Nucleus accumbens (tissue), 56 donors: ENCODE results near the gene SMIM43.
"Not testable (repeated sequence)": the region's sequence is repeated elsewhere in the genome, so short reads cannot be mapped to it uniquely, and the experiment has no call there.

ENCODE experiments used
- DNase-seq, 56 donors: peaks; one replicate each; lab custom pipeline; 2025; lab: John Stamatoyannopoulos, UW

Gene SMIM43

GRCh38 chr4:121784401-121784800 lies 19.4 kb upstream of the SMIM43 start:
- no peak for DNase-seq

DNA sequence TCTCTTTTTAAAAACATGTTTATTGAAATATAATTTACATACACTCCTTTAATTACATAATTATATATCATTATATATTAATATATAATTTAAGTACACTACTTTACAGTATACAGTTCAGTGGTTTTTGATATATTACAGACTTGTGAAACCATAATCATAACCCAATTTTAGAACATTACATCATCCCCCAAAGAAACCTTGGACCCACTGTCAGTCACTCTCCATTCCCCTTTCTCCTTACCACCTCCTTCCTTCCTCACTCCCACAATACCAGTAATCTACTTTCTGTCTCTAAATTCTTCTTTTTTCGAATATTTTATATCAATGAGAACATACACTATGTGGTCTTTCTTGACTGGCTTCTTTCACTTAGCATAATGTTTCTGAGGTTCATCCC lies 18.2 kb upstream of the SMIM43 start:
- DNase-seq, result no peak

DNA sequence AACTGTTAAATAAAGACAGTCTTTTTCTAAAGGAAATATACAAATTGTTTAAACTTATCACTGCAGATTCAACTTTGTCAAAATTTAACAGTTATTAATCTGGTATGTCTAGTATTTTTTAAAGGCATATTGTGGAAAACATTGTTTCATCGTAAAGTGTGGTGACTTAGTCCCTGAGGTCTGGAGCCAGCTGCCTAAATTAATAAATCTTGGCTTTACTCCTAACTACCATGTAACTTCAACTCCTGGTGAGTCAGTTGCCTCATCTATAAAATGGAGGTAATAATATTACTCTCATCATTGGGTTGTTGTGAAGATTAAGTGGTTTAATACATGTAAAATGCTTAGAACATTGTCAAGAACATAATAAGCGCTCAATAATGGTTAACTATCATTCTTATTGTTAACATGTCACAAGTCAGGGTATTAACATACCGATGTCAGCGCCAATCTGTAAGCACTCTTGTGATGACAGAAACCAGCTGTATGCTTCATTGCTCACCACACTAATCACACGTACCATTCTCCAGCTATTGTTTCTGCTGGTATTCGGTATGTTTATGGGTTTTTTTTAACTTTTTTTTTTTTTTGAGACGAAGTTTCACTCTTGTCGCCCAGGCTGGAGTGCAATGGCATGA lies 14.1 kb upstream of the SMIM43 start:
- no peak for DNase-seq

DNA sequence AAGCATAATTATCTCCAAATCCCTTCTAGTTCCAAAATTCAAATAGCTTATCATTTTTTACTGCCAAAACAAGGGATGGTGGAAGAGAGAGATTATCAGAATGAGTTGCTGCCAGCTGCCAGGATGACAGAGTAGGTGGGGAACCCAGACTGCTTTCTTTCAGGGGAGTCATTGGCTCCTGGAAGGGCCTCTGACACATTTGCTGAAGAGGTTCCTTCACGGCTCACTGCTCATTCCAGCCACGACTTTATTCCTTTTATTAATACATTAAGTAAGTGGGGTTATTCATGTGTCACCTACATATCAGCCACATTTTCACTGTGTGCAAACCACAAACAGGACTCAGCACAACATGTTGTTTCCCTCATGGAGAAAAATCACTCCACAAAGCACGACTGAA lies 12.7 kb upstream of the SMIM43 start:
- no peak for DNase-seq

DNA sequence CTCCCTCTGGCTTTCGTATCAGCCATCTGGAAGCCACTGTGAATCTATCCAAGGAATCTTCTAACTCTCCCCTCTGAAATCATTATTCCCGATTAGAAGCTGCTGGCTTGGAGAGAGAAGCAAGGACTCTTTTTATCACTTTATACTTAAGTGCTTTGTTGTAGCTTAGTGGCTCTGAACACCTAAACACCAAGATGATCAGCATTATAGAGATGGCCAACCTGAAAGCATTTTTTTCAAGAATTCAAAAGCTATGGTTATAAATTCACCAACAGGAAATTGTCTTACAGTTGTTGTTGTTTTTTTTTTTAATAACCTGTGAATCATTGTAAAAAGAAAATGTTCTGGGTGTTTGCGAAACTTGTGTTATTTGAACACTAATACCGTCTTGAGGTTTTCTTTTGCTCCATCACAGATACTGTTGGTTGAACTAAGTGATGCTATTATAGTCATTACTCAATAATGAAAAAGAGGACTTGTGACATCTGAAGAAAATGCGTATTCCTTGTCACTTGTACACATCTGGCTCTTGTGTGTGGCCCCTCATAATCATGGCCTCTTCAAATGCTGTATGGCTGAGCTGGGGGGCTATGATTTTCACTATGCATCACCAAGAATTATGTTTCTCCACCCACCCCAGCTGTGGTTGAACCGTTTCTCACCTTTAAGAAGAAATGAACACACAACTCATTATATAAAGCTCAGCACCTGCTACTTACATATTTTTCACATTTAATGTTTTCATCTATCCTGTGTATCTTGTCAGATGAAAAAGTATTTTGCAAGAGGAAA lies 11.8 kb upstream of the SMIM43 start:
- DNase-seq, result no peak

- no peak for DNase-seq
Measured at GRCh38 chr4:121773883-121774282, 8.9 kb upstream of the SMIM43 start.

DNA sequence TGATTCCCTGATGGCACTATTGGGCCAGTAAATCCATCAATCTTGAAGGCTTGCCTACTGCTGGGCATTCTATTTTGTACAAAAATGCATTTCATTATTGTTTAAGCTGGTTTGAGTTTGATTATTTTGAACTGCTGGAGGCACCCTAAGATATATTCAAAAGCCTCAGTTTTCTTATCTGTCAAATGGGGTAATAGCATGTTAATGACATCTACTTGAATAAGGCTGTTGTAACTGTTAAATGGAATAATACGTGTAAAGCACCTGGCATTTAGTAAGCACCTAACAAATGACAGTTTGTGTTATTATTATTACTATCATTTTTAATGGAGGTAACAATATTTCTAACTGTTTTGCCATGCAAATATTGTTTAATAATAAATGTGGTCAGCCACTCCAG lies 6.9 kb upstream of the SMIM43 start:
- DNase-seq, result no peak

GRCh38 chr4:121769341-121769740 lies 4.4 kb upstream of the SMIM43 start:
- no peak for DNase-seq

DNA sequence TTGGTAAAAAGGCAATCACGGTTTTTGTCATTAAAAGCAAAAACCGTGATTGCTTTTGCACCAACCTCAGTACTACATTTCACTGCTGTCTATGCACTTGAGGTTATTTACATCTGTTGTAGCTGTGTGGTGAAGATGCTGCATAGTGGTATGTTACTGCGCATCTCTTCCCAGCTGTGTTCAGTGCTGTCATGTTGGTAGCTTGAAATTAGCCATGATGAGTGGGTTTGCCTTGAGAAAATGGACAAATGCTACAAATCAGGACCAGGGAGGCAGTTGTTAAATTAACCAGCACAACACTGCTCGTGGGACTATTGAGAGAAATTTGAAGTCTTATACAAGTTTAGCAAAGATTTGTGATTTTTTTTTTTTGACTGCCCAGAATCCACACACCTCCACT lies 2.2 kb upstream of the SMIM43 start:
- no peak for DNase-seq

DNA sequence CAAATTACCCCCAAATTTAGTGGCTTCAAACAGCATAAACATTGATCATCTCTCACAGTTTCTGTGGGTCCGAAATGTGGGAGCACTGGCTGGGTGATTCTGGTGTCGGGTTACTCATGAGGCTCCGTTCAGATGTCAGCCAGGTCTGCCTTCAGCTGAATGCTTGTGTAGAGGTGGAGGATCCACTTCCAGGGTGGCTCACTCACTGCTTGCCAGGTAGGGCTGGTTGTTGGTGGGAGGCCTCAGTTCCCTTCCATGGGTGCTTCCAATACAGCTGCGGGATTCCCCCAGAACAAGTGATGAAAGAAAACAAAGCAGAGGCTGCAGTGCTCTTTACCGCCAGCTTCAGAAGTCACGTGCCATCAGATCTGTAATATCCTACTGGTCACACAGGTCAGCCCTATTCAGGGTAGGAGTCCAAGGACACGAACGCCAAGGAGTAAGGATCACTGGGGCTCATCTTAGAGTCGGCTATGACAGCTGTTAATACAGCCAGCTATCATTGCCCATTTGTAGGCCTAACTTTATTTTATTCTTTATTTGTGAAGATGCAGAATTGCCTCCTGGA lies 1.1 kb upstream of the SMIM43 start:
- DNase-seq, result no peak

DNA sequence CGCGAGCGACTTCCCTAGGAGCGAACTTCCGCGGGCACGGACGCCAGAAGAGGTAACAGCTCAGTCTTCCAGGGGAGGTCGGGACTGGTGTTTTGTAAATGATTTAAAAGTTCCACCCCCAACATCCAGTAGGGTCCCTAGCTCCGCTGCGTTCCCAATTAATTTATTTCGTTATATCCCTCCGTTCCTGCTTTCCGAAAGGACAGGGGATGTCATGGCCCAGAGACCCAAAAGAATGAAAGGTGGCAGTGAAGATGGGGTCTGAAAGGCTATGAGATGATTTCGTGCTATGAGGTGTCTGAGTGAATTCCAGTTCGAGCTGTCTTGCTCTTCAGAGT lies 373 bp upstream of the SMIM43 start:
- DNase-seq, result no peak

- DNase-seq, result no peak
Measured at GRCh38 chr4:121764303-121764701, 662 bp downstream of the SMIM43 start.

- DNase-seq, result no peak
Measured at GRCh38 chr4:121760205-121760604, 4.8 kb downstream of the SMIM43 start.

DNA sequence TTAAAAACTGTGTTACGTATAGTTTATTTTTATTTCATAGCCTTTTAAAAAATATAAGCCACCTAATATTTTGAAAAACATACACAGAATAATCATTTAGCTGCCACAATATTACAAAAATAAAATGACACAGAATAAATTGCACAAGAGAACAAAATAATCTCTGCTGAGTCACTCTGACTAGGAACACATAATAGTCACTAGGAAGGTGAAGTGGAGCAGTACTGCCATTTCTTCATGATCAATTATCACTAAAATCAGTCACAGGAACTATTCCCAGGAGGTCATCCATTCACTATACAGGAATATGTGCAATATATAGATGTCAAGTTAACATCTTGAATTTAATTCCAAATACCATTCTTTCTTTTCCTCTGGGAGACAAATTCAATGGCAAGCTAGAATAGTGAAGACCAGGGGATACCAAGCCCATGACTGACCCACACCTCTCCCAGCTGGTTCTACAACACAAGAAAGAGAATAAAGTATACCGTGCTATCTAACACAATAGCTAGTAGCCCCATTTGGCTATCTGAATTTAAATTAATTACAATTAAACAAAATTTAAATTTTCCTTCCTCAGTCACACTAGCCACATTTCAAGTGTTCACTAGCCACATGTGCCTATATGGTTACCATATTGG lies 5.9 kb downstream of the SMIM43 start:
- no peak for DNase-seq

DNA sequence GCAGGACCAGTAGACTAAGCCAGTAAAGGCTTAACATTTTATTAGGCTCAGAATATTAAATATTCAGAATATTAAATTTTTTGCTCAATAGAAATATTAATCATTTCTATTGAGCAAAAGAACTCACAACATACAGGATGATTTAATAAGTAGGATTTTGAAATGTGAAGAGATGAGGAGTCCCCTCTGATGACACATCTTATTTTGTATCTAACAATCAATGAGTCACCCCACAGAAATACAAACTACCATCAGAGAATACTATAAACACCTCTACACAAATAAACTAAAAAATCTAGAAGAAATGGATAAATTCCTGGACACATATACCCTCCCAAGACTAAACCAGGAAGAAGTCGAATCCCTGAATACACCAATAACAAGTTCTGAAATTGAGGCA lies 12.8 kb downstream of the SMIM43 start:
- DNase-seq, result not testable (repeated sequence)

- DNase-seq, result no peak
Measured at GRCh38 chr4:121749225-121749624, 15.7 kb downstream of the SMIM43 start.

- no peak for DNase-seq
Measured at GRCh38 chr4:121742794-121743193, 22.2 kb downstream of the SMIM43 start.

DNA sequence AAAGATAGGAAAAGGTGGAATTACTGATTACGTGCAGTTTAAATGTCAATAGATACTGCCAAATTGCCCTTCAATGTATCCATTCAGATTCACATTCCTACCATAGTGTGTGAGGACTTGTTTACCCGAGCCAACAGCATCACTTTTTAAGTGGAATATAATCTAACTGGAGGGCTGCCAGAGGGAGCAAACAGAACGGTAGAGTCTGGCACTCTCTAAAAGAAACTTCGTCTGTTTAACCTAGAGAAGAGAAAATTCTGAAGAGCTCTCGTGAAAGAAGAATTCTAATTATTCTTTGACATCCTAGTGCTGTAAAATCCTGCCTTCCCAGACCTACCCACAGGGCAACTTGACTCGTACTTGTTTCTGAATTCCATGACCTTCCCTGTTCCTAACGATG lies 23.2 kb downstream of the SMIM43 start:
- DNase-seq, result no peak

DNA sequence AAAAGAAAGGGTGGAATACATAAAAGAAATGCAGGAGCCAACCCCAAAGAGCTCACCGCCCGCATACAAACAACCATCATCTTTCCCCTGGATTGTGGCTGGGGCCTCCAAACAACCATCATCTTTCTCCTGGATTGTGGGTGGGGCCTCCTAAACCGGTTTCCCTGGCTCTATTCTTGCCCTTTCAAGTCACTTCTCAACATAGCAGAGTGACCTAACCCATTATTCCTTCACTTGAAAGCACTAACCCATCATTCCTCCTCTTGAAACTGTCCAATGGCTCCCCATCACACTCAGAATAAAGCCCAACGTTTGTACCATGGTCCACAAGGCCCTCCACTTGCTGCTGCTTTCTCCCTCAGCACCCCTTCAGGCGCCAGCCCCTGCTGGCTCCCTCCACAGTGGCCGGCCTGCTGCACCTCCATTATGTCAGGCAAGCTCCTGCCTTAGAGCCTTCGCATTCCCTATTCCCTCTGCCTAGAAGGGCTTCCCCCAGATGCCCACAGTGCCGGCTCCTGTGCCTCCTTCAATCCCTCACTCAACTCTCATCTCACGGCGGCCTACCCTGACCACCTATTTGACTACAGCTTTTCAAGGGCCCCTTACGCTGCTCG lies 24.1 kb downstream of the SMIM43 start:
- no peak for DNase-seq

- DNase-seq, result no peak
Measured at GRCh38 chr4:121739575-121739974, 25.4 kb downstream of the SMIM43 start.
